ENCODE measurements around the gene PGRMC2.
"Not testable (repeated sequence)": the region's sequence is repeated elsewhere in the genome, so short reads cannot be mapped to it uniquely, and the experiment has no call there.

The PGRMC2 gene

GRCh38 chr4:128271551-128271950, 16.1 kb downstream of the PGRMC2 start:
- TF ChIP-seq CTCF (IDR thresholded peaks at IDR 0.05; ENCODE audit: low read depth, low read length), result no peak
- no peak for TF ChIP-seq EZH2phosphoT487 (IDR thresholded peaks at IDR 0.05; ENCODE audit: low read depth)
- H3K4me3 ChIP-seq (ENCODE audit: low read length), result no peak overlapping the region
- no peaks in the 10 kb centered on the region for H3K4me1 ChIP-seq (ENCODE audit: low read length)
- H3K9ac ChIP-seq (ENCODE audit: low read length), result no peak overlapping the region
- no peaks in the 10 kb centered on the region for H3K27me3 ChIP-seq (ENCODE audit: low read depth, low read length)
- H2AFZ ChIP-seq (ENCODE audit: low read depth, low read length), result no peak overlapping the region
- H3K36me3 ChIP-seq (replicated peaks; ENCODE audit: low read depth, low read length), result peaks cover 41% of the 10 kb centered on the region
- H3K27ac ChIP-seq (ENCODE audit: low read length), result no peak overlapping the region
- no peaks in the 10 kb centered on the region; the same call in 1 of the 2 replicates for H4K20me1 ChIP-seq (ENCODE audit: insufficient read depth, low read length)
- H3K9me3 ChIP-seq (ENCODE audit: insufficient read depth, low read length), result no peaks in the 10 kb centered on the region
- H3K4me2 ChIP-seq (ENCODE audit: low read length), result no peak overlapping the region
- peaks cover 34% of the 10 kb centered on the region for H3K79me2 ChIP-seq (ENCODE audit: low read length)

- Histone ChIP-seq H3K27me3 (ENCODE audit: low read depth, low read length) (no peaks in the 10 kb centered on the region), H2AFZ (ENCODE audit: low read depth, low read length) (no peak overlapping the region), H3K4me1 (ENCODE audit: low read length) (no peaks in the 10 kb centered on the region), H3K4me2 (ENCODE audit: low read length) (no peak overlapping the region), H4K20me1 (ENCODE audit: insufficient read depth, low read length) (no peaks in the 10 kb centered on the region; the same call in 1 of the 2 replicates), H3K79me2 (ENCODE audit: low read length) (peaks cover 11% of the 10 kb centered on the region), H3K36me3 (replicated peaks; ENCODE audit: low read depth, low read length) (peaks cover 40% of the 10 kb centered on the region), H3K4me3 (ENCODE audit: low read length) (no peak overlapping the region), H3K9me3 (ENCODE audit: insufficient read depth, low read length) (no peaks in the 10 kb centered on the region), H3K27ac (ENCODE audit: low read length) (no peak overlapping the region), H3K9ac (ENCODE audit: low read length) (no peak overlapping the region)
- TF ChIP-seq EZH2phosphoT487 (IDR thresholded peaks at IDR 0.05; ENCODE audit: low read depth) (no peak), CTCF (IDR thresholded peaks at IDR 0.05; ENCODE audit: low read depth, low read length) (no peak)
Measured at GRCh38 chr4:128268970-128269369, 18.6 kb downstream of the PGRMC2 start.

- H3K36me3 ChIP-seq (replicated peaks; ENCODE audit: low read depth, low read length), result peaks cover 35% of the 10 kb centered on the region
- no peaks in the 10 kb centered on the region for H3K27me3 ChIP-seq (ENCODE audit: low read depth, low read length)
- no peaks in the 10 kb centered on the region; the same call in 1 of the 2 replicates for H4K20me1 ChIP-seq (ENCODE audit: insufficient read depth, low read length)
- H3K79me2 ChIP-seq (ENCODE audit: low read length), result peaks cover under 1% of the 10 kb centered on the region; the same call in 1 of the 2 replicates
- no peak overlapping the region for H3K4me3 ChIP-seq (ENCODE audit: low read length)
- H3K4me1 ChIP-seq (ENCODE audit: low read length), result no peaks in the 10 kb centered on the region
- no peak overlapping the region for H3K4me2 ChIP-seq (ENCODE audit: low read length)
- no peak overlapping the region for H3K9ac ChIP-seq (ENCODE audit: low read length)
- H2AFZ ChIP-seq (ENCODE audit: low read depth, low read length), result no peak overlapping the region
- H3K27ac ChIP-seq (ENCODE audit: low read length), result no peak overlapping the region
- H3K9me3 ChIP-seq (ENCODE audit: insufficient read depth, low read length), result no peaks in the 10 kb centered on the region
- TF ChIP-seq EZH2phosphoT487 (IDR thresholded peaks at IDR 0.05; ENCODE audit: low read depth), result no peak
- TF ChIP-seq CTCF (IDR thresholded peaks at IDR 0.05; ENCODE audit: low read depth, low read length), result no peak
Measured at GRCh38 chr4:128267745-128268144, 19.9 kb downstream of the PGRMC2 start.

- not testable (repeated sequence) for H3K79me2 ChIP-seq (ENCODE audit: low read length); H3K27ac ChIP-seq (ENCODE audit: low read length); H4K20me1 ChIP-seq (ENCODE audit: insufficient read depth, low read length); H3K4me2 ChIP-seq (ENCODE audit: low read length); H2AFZ ChIP-seq (ENCODE audit: low read depth, low read length); H3K27me3 ChIP-seq (ENCODE audit: low read depth, low read length); H3K9ac ChIP-seq (ENCODE audit: low read length); H3K4me3 ChIP-seq (ENCODE audit: low read length); H3K4me1 ChIP-seq (ENCODE audit: low read length); H3K9me3 ChIP-seq (ENCODE audit: insufficient read depth, low read length)
- peaks cover 35% of the 10 kb centered on the region for H3K36me3 ChIP-seq (replicated peaks; ENCODE audit: low read depth, low read length)
Measured at GRCh38 chr4:128267171-128267570, 20.4 kb downstream of the PGRMC2 start.

GRCh38 chr4:128265550-128265949, 22.1 kb downstream of the PGRMC2 start:
- H4K20me1 ChIP-seq (ENCODE audit: insufficient read depth, low read length); H2AFZ ChIP-seq (ENCODE audit: low read depth, low read length); H3K4me3 ChIP-seq (ENCODE audit: low read length); H3K27ac ChIP-seq (ENCODE audit: low read length); H3K79me2 ChIP-seq (ENCODE audit: low read length); H3K27me3 ChIP-seq (ENCODE audit: low read depth, low read length); H3K4me2 ChIP-seq (ENCODE audit: low read length); H3K9me3 ChIP-seq (ENCODE audit: insufficient read depth, low read length); H3K4me1 ChIP-seq (ENCODE audit: low read length); H3K9ac ChIP-seq (ENCODE audit: low read length): not testable (repeated sequence)
- H3K36me3 ChIP-seq (replicated peaks; ENCODE audit: low read depth, low read length), result peaks cover 24% of the 10 kb centered on the region

GRCh38 chr4:128259889-128260288, 27.7 kb downstream of the PGRMC2 start:
- H3K4me2 ChIP-seq (ENCODE audit: low read length); H3K9ac ChIP-seq (ENCODE audit: low read length); H3K4me3 ChIP-seq (ENCODE audit: low read length); H3K4me1 ChIP-seq (ENCODE audit: low read length); H4K20me1 ChIP-seq (ENCODE audit: insufficient read depth, low read length); H3K27me3 ChIP-seq (ENCODE audit: low read depth, low read length); H3K9me3 ChIP-seq (ENCODE audit: insufficient read depth, low read length); H3K36me3 ChIP-seq (replicated peaks; ENCODE audit: low read depth, low read length); H3K79me2 ChIP-seq (ENCODE audit: low read length); H3K27ac ChIP-seq (ENCODE audit: low read length); H2AFZ ChIP-seq (ENCODE audit: low read depth, low read length): not testable (repeated sequence)

GRCh38 chr4:128258166-128258565, 29.4 kb downstream of the PGRMC2 start:
- not testable (repeated sequence) for H3K27me3 ChIP-seq (ENCODE audit: low read depth, low read length); H3K9me3 ChIP-seq (ENCODE audit: insufficient read depth, low read length); H3K4me1 ChIP-seq (ENCODE audit: low read length); H3K9ac ChIP-seq (ENCODE audit: low read length); H3K36me3 ChIP-seq (replicated peaks; ENCODE audit: low read depth, low read length); H2AFZ ChIP-seq (ENCODE audit: low read depth, low read length); H3K27ac ChIP-seq (ENCODE audit: low read length); H3K79me2 ChIP-seq (ENCODE audit: low read length); H3K4me2 ChIP-seq (ENCODE audit: low read length); H4K20me1 ChIP-seq (ENCODE audit: insufficient read depth, low read length); H3K4me3 ChIP-seq (ENCODE audit: low read length)

Measured in OCI-LY3 (cell line).